H1 (cell line): Measurements from ENCODE around the gene LHX5.

Experiments
- CBX8 ChIP-seq: fragments of 300-800, 300-1000 bp; sonication (generic); IDR thresholded peaks from 2 replicates; pipeline ENCODE4 v1.7.1; 2016; ENCODE audit warnings: low read depth, low read length, borderline replicate concordance
- EZH2 ChIP-seq: fragments of 200-600 bp; sonication (generic); IDR thresholded peaks from 2 replicates; pipeline ENCODE4 v1.7.1; 2012; ENCODE audit warnings: low read depth, mild to moderate bottlenecking, moderate library complexity, low read length, inconsistent platforms; ENCODE audit not compliant: severe bottlenecking
- MAFK ChIP-seq: IDR thresholded peaks from 2 replicates; pipeline ENCODE4 v1.6.1; 2012; ENCODE audit warnings: low read depth, mild to moderate bottlenecking, improper control_type of control experiment, low read length
- NANOG ChIP-seq: IDR thresholded peaks from 2 replicates; pipeline ENCODE4 v1.6.1; 2011; ENCODE audit warnings: low read length, low read depth, mild to moderate bottlenecking, inconsistent platforms; ENCODE audit not compliant: insufficient read depth, poor library complexity, severe bottlenecking
- PHF8 ChIP-seq: fragments of 200-600 bp; sonication (generic); conservative IDR thresholded peaks from 2 replicates; pipeline ENCODE4 v1.7.1; 2012; ENCODE audit warnings: low read depth, mild to moderate bottlenecking, inconsistent platforms, low read length, moderate library complexity
- POLR2A ChIP-seq, 2 experiments: IDR thresholded peaks; 1 replicate in 1 of 2; 2 replicates in 1 of 2; pipeline ENCODE4 v1.6.1; 2011; ENCODE audit warnings: low read depth in 2 of 2, low read length in 2 of 2, mild to moderate bottlenecking in 2 of 2; ENCODE audit errors: control extremely low read depth in 1 of 2
- POU5F1 ChIP-seq: IDR thresholded peaks from 2 replicates; pipeline ENCODE4 v1.6.1; 2011; ENCODE audit warnings: low read depth, mild to moderate bottlenecking, low read length, moderate library complexity
- RAD21 ChIP-seq, 2 experiments: IDR thresholded peaks in 1 of 2; conservative IDR thresholded peaks in 1 of 2; 2 replicates each; pipeline ENCODE4 v1.6.1; 2011; ENCODE audit warnings: low read depth in 2 of 2, low read length in 2 of 2, improper control_type of control experiment in 1 of 2, inconsistent platforms in 1 of 2, mild to moderate bottlenecking in 1 of 2, moderate library complexity in 1 of 2
- RBBP5 ChIP-seq: IDR thresholded peaks from 2 replicates; pipeline ENCODE4 v1.7.1; 2012; ENCODE audit warnings: low read depth, mild to moderate bottlenecking, inconsistent platforms, low read length, moderate library complexity, borderline replicate concordance
- RFX5 ChIP-seq: IDR thresholded peaks from 2 replicates; pipeline ENCODE4 v1.6.1; 2011; ENCODE audit warnings: low read depth, low read length, improper control_type of control experiment, borderline replicate concordance
- SUZ12 ChIP-seq: fragments of 200-600 bp; sonication (generic); IDR thresholded peaks from 2 replicates; pipeline ENCODE4 v1.6.1; 2012; ENCODE audit warnings: mild to moderate bottlenecking, inconsistent platforms, low read length, moderate library complexity, mixed read lengths
- TAF1 ChIP-seq: IDR thresholded peaks from 2 replicates; pipeline ENCODE4 v1.6.1; 2011; ENCODE audit warnings: mild to moderate bottlenecking, low read depth, low read length
- TF ChIP-seq, protein P1 (sequence below), 3 experiments: IDR thresholded peaks; 1 replicate in 2 of 3; 2 replicates in 1 of 3; pipeline versions ENCODE4 v1.5.1 to v1.6.1; 2011; ENCODE audit warnings: low read length in 3 of 3, mild to moderate bottlenecking in 3 of 3, inconsistent platforms in 2 of 3, low read depth in 1 of 3, moderate library complexity in 1 of 3; ENCODE audit not compliant: insufficient read depth in 1 of 3; ENCODE audit errors: control extremely low read depth in 1 of 3
- TF ChIP-seq, protein P2 (sequence below): fragments of 300-600 bp; sonication (generic); IDR thresholded peaks from 2 replicates; pipeline ENCODE4 v1.7.1; 2012; ENCODE audit warnings: low read length, moderate library complexity, mild to moderate bottlenecking, inconsistent platforms; ENCODE audit not compliant: insufficient replicate concordance

DNA sequence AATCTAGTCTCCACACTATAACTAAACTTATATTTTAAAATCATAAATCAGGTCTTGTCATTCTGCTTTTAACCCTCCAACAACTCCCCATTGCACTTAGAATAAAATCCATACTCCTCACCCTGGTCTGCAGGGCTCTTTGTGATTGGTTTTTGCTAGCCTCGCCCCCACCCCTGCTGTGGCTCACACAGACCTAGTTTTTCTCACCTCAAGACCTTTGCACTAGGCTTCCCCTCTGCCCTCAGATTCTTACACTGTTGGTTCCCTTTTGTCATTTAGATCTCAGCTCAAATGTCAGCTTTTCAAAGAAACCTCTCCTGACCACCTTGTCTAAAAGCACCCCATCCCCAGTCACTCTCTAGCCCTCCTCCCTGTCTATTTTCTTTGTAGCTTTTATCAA is 10.7 kb upstream of the LHX5 start:
- TF ChIP-seq, protein P1, sequence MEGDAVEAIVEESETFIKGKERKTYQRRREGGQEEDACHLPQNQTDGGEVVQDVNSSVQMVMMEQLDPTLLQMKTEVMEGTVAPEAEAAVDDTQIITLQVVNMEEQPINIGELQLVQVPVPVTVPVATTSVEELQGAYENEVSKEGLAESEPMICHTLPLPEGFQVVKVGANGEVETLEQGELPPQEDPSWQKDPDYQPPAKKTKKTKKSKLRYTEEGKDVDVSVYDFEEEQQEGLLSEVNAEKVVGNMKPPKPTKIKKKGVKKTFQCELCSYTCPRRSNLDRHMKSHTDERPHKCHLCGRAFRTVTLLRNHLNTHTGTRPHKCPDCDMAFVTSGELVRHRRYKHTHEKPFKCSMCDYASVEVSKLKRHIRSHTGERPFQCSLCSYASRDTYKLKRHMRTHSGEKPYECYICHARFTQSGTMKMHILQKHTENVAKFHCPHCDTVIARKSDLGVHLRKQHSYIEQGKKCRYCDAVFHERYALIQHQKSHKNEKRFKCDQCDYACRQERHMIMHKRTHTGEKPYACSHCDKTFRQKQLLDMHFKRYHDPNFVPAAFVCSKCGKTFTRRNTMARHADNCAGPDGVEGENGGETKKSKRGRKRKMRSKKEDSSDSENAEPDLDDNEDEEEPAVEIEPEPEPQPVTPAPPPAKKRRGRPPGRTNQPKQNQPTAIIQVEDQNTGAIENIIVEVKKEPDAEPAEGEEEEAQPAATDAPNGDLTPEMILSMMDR (IDR thresholded peaks at IDR 0.05; ENCODE audit: control extremely low read depth in 1 of 3, insufficient read depth in 1 of 3, low read depth in 1 of 3, low read length in 3 of 3): no peak
- TF ChIP-seq EZH2 (no peak), POU5F1 (no peak), TAF1 (no peak), MAFK (no peak), PHF8 (no peak), POLR2A (IDR thresholded peaks at IDR 0.05; ENCODE audit: control extremely low read depth in 1 of 2, low read depth in 2 of 2, low read length in 2 of 2) (no peak), CBX8 (no peak), RBBP5 (no peak), RAD21 (IDR thresholded peaks at IDR 0.05 in 1 of 2, conservative IDR thresholded peaks at IDR 0.05 in 1 of 2; ENCODE audit: low read depth in 2 of 2, low read length in 2 of 2) (no peak; a peak in 1 of 4 replicates), RFX5 (no peak), NANOG (no peak), SUZ12 (no peak)
- TF ChIP-seq, protein P2, sequence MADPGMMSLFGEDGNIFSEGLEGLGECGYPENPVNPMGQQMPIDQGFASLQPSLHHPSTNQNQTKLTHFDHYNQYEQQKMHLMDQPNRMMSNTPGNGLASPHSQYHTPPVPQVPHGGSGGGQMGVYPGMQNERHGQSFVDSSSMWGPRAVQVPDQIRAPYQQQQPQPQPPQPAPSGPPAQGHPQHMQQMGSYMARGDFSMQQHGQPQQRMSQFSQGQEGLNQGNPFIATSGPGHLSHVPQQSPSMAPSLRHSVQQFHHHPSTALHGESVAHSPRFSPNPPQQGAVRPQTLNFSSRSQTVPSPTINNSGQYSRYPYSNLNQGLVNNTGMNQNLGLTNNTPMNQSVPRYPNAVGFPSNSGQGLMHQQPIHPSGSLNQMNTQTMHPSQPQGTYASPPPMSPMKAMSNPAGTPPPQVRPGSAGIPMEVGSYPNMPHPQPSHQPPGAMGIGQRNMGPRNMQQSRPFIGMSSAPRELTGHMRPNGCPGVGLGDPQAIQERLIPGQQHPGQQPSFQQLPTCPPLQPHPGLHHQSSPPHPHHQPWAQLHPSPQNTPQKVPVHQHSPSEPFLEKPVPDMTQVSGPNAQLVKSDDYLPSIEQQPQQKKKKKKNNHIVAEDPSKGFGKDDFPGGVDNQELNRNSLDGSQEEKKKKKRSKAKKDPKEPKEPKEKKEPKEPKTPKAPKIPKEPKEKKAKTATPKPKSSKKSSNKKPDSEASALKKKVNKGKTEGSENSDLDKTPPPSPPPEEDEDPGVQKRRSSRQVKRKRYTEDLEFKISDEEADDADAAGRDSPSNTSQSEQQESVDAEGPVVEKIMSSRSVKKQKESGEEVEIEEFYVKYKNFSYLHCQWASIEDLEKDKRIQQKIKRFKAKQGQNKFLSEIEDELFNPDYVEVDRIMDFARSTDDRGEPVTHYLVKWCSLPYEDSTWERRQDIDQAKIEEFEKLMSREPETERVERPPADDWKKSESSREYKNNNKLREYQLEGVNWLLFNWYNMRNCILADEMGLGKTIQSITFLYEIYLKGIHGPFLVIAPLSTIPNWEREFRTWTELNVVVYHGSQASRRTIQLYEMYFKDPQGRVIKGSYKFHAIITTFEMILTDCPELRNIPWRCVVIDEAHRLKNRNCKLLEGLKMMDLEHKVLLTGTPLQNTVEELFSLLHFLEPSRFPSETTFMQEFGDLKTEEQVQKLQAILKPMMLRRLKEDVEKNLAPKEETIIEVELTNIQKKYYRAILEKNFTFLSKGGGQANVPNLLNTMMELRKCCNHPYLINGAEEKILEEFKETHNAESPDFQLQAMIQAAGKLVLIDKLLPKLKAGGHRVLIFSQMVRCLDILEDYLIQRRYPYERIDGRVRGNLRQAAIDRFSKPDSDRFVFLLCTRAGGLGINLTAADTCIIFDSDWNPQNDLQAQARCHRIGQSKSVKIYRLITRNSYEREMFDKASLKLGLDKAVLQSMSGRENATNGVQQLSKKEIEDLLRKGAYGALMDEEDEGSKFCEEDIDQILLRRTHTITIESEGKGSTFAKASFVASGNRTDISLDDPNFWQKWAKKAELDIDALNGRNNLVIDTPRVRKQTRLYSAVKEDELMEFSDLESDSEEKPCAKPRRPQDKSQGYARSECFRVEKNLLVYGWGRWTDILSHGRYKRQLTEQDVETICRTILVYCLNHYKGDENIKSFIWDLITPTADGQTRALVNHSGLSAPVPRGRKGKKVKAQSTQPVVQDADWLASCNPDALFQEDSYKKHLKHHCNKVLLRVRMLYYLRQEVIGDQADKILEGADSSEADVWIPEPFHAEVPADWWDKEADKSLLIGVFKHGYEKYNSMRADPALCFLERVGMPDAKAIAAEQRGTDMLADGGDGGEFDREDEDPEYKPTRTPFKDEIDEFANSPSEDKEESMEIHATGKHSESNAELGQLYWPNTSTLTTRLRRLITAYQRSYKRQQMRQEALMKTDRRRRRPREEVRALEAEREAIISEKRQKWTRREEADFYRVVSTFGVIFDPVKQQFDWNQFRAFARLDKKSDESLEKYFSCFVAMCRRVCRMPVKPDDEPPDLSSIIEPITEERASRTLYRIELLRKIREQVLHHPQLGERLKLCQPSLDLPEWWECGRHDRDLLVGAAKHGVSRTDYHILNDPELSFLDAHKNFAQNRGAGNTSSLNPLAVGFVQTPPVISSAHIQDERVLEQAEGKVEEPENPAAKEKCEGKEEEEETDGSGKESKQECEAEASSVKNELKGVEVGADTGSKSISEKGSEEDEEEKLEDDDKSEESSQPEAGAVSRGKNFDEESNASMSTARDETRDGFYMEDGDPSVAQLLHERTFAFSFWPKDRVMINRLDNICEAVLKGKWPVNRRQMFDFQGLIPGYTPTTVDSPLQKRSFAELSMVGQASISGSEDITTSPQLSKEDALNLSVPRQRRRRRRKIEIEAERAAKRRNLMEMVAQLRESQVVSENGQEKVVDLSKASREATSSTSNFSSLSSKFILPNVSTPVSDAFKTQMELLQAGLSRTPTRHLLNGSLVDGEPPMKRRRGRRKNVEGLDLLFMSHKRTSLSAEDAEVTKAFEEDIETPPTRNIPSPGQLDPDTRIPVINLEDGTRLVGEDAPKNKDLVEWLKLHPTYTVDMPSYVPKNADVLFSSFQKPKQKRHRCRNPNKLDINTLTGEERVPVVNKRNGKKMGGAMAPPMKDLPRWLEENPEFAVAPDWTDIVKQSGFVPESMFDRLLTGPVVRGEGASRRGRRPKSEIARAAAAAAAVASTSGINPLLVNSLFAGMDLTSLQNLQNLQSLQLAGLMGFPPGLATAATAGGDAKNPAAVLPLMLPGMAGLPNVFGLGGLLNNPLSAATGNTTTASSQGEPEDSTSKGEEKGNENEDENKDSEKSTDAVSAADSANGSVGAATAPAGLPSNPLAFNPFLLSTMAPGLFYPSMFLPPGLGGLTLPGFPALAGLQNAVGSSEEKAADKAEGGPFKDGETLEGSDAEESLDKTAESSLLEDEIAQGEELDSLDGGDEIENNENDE: no peak
